ENCODE results near the gene CT45A10.
A peak's percentile ranks its signal among the peaks of the same experiment; 100 is the strongest.
"Not testable (repeated sequence)": the region's sequence is repeated elsewhere in the genome, so short reads cannot be mapped to it uniquely, and the experiment has no call there.

CT45A10 gene

GRCh38 chrX:135893294-135893817 is at the start of gene CT45A10, which contains the start of gene SAGE1:
Gene CT45A10 (minus strand): TSS chrX:135893444. CDS start chrX:135885344, 8,100 bp downstream.
Gene SAGE1 (plus strand): TSS chrX:135893716. CDS start chrX:135896243, 2,527 bp downstream.
- no peak for DNase-seq

GRCh38 chrX:135931644-135932487 is 38.6 kb upstream of the CT45A10 start:
- peak; percentile 67 for DNase-seq

GRCh38 chrX:135927897-135928296 is 34.7 kb upstream of the CT45A10 start:
- DNase-seq: no peak

- no peak for DNase-seq
These were observed 30.1 kb upstream of the CT45A10 start for GRCh38 chrX:135923353-135923752.

- not testable (repeated sequence) for DNase-seq
These were observed 27.3 kb upstream of the CT45A10 start for GRCh38 chrX:135920516-135920915.

GRCh38 chrX:135914404-135914803 is 21.2 kb upstream of the CT45A10 start:
- DNase-seq: no peak

GRCh38 chrX:135910251-135910650 is 17.0 kb upstream of the CT45A10 start:
- DNase-seq: no peak

GRCh38 chrX:135892781-135893180 is 463 bp downstream of the CT45A10 start:
- no peak for DNase-seq

- DNase-seq: no peak
These were observed 3.1 kb downstream of the CT45A10 start for GRCh38 chrX:135890087-135890585.

- DNase-seq: not testable (repeated sequence)
These were observed 4.3 kb downstream of the CT45A10 start for GRCh38 chrX:135888976-135889375.

GRCh38 chrX:135888230-135888629 is 5.0 kb downstream of the CT45A10 start:
- DNase-seq: not testable (repeated sequence)

- not testable (repeated sequence) for DNase-seq
These were observed 10.5 kb downstream of the CT45A10 start for GRCh38 chrX:135882741-135883140.

- DNase-seq: not testable (repeated sequence)
These were observed 21.5 kb downstream of the CT45A10 start, which contains the start of gene CT45A9 for GRCh38 chrX:135871712-135872111. Gene CT45A9 (minus strand): TSS chrX:135871812. CDS start chrX:135868061, 3,751 bp downstream.

GRCh38 chrX:135854438-135854837 is 38.8 kb downstream of the CT45A10 start, which contains the start of gene CT45A8:
Gene CT45A8 (minus strand): TSS chrX:135854538. CDS start chrX:135850783, 3,755 bp downstream.
- DNase-seq: not testable (repeated sequence)

- DNase-seq: not testable (repeated sequence)
These were observed 56.1 kb downstream of the CT45A10 start, which contains the start of gene CT45A7 for GRCh38 chrX:135837180-135837579. Gene CT45A7 (minus strand): TSS chrX:135837280. CDS start chrX:135833533, 3,747 bp downstream.

Measured in islet precursor cell (in vitro differentiated cells).